Body of pancreas (tissue), 4 donors: ENCODE measurements around the gene OR3A2.

Source experiments
- POLR2A ChIP-seq, 3 donors: fragments of 450-650 bp; IDR thresholded peaks; one replicate each; pipeline ENCODE4 v1.6.1; 2016; ENCODE audit warnings: antibody characterized with exemption in 3 of 3, mild to moderate bottlenecking in 2 of 3
- TF ChIP-seq, protein P1 (sequence below), 7 experiments: fragments of 450-650 bp in 4 of 7; fragments of 200-600 bp in 3 of 7; sonication (generic) in 3 of 7; IDR thresholded peaks; one replicate each; pipeline ENCODE4 v1.5.1; 2016 to 2019; ENCODE audit warnings: antibody characterized with exemption in 7 of 7

DNA sequence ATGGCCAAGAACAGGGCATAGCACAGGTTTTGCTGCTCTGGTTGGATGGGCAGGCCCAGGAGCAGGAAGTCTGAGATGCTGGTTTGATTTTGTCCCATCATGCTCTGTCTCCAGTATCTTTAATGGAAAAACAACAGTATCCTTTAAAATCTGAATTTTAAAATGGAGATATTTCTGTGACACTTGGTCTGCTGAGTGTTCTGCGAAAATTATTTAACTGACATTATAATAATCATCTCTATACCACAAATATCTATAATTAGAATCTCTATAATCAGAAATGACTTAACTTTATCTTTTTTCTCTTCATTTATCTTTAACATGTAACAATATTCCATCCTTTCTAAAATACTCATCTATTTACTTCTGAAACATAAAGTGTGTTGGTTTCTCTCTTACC, 12.2 kb upstream of the OR3A2 start, which contains the start of gene OR1E1:
- no peak for TF ChIP-seq POLR2A (IDR thresholded peaks at IDR 0.05)
- TF ChIP-seq, protein P1, sequence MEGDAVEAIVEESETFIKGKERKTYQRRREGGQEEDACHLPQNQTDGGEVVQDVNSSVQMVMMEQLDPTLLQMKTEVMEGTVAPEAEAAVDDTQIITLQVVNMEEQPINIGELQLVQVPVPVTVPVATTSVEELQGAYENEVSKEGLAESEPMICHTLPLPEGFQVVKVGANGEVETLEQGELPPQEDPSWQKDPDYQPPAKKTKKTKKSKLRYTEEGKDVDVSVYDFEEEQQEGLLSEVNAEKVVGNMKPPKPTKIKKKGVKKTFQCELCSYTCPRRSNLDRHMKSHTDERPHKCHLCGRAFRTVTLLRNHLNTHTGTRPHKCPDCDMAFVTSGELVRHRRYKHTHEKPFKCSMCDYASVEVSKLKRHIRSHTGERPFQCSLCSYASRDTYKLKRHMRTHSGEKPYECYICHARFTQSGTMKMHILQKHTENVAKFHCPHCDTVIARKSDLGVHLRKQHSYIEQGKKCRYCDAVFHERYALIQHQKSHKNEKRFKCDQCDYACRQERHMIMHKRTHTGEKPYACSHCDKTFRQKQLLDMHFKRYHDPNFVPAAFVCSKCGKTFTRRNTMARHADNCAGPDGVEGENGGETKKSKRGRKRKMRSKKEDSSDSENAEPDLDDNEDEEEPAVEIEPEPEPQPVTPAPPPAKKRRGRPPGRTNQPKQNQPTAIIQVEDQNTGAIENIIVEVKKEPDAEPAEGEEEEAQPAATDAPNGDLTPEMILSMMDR (IDR thresholded peaks at IDR 0.05) = no peak
